ENCODE data around the gene FXYD1.

FXYD1 gene

GRCh38 chr19:35107545-35107944 is 31.1 kb upstream of the FXYD1 start:
- Histone ChIP-seq H2BK15ac (ENCODE audit: low read length) (no peak overlapping the region), H2AK5ac (ENCODE audit: low read depth, low read length) (no peak overlapping the region)

DNA sequence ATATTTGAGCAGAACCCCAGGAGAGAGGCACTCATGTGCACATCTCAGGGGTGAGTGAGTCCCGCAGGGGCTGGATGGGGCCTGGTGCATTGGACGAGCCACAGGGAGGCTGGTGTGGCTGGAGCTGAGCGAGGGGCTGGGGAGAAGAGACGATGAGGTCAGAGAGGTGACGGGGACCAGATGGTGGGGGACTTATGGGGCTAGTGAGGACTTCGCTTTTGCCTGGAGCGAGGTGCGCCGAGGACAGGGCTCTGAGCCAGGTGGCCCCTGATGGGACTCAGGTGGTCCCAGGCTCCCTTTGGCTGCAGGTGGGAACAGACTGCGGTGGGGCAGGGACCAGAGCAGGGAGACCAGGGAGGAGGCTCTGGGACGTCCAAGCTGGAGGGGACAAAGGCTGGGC is 29.9 kb upstream of the FXYD1 start:
- Histone ChIP-seq H3K9ac (ENCODE audit: low read depth, low read length, poor library complexity) (no peak overlapping the region), H3K9me3 (replicated peaks in 1 of 2; ENCODE audit: control insufficient read depth in 2 of 2, insufficient read depth in 1 of 2, low read depth in 1 of 2, low read length in 2 of 2) (no peaks in the 10 kb centered on the region), H3K18ac (ENCODE audit: low read length) (peak overlapping the region; percentile 87), H3K79me1 (ENCODE audit: low read depth, low read length) (no peaks in the 10 kb centered on the region), H3K23ac (ENCODE audit: low read depth, low read length, poor library complexity) (peak overlapping the region; percentile 75), H3K14ac (ENCODE audit: low read length) (no peak overlapping the region), H3K27ac (replicated peaks; ENCODE audit: low read length) (no peak overlapping the region), H3K36me3 (replicated peaks in 1 of 2; ENCODE audit: control insufficient read depth in 2 of 2, insufficient read depth in 2 of 2, low read length in 2 of 2) (no peaks in the 10 kb centered on the region), H2BK15ac (ENCODE audit: low read length) (peak overlapping the region; percentile 69), H2BK5ac (ENCODE audit: low read length) (no peak overlapping the region), H2BK120ac (ENCODE audit: low read depth, low read length) (peak overlapping the region; percentile 97), H3K4me3 (ENCODE audit: low read length in 2 of 2) (no peak overlapping the region), H2AK5ac (ENCODE audit: low read depth, low read length) (peak overlapping the region; percentile 92), H2BK12ac (ENCODE audit: low read length) (peak overlapping the region; percentile 99), H3K4ac (ENCODE audit: low read length) (peak overlapping the region; percentile 56), H3K4me2 (ENCODE audit: insufficient read depth, low read length, poor library complexity, severe bottlenecking) (no peak overlapping the region), H4K91ac (ENCODE audit: low read depth, low read length, poor library complexity) (no peak overlapping the region), H4K8ac (ENCODE audit: low read depth, low read length) (no peak overlapping the region), H3K4me1 (ENCODE audit: control insufficient read depth in 2 of 2, insufficient read depth in 1 of 2, low read depth in 1 of 2, low read length in 2 of 2) (peaks cover 0 to 5% of the 10 kb centered on the region in 2 donors), H3K27me3 (ENCODE audit: control insufficient read depth in 3 of 3, insufficient read depth in 3 of 3, low read depth in 1 of 3, low read length in 3 of 3) (peaks cover 0 to 6% (median 0%) of the 10 kb centered on the region in 3 experiments), H2AFZ (ENCODE audit: low read length) (no peak overlapping the region)
- no peak for DNase-seq (ENCODE audit: low spot score)
- WGBS, 2 donors (ENCODE audit: extremely low coverage in 2 of 2, insufficient read length in 2 of 2, insufficient replicate concordance in 1 of 2) = no CpG with 5 or more reads among the region's 11 CpGs

More at GRCh38 chr19:35107545-35107944, 31.1 kb upstream of the FXYD1 start:
- Histone ChIP-seq H3K79me1 (ENCODE audit: low read depth, low read length) (no peaks in the 10 kb centered on the region), H4K8ac (ENCODE audit: low read depth, low read length) (peak overlapping the region; percentile 4), H3K9me3 (replicated peaks in 1 of 2; ENCODE audit: control insufficient read depth in 2 of 2, insufficient read depth in 1 of 2, low read depth in 1 of 2, low read length in 2 of 2) (no peaks in the 10 kb centered on the region), H4K91ac (ENCODE audit: low read depth, low read length, poor library complexity) (no peak overlapping the region), H2BK5ac (ENCODE audit: low read length) (no peak overlapping the region), H2BK120ac (ENCODE audit: low read depth, low read length) (no peak overlapping the region), H3K9ac (ENCODE audit: low read depth, low read length, poor library complexity) (no peak overlapping the region), H3K27ac (replicated peaks; ENCODE audit: low read length) (no peak overlapping the region), H3K4me1 (ENCODE audit: control insufficient read depth in 2 of 2, insufficient read depth in 1 of 2, low read depth in 1 of 2, low read length in 2 of 2) (peaks cover 0 to 5% of the 10 kb centered on the region in 2 donors), H3K4me3 (ENCODE audit: low read length in 2 of 2) (no peak overlapping the region), H3K14ac (ENCODE audit: low read length) (no peak overlapping the region), H3K36me3 (replicated peaks in 1 of 2; ENCODE audit: control insufficient read depth in 2 of 2, insufficient read depth in 2 of 2, low read length in 2 of 2) (no peaks in the 10 kb centered on the region), H3K4me2 (ENCODE audit: insufficient read depth, low read length, poor library complexity, severe bottlenecking) (no peak overlapping the region), H3K18ac (ENCODE audit: low read length) (no peak overlapping the region), H2BK12ac (ENCODE audit: low read length) (no peak overlapping the region), H3K4ac (ENCODE audit: low read length) (no peak overlapping the region), H3K23ac (ENCODE audit: low read depth, low read length, poor library complexity) (no peak overlapping the region), H2AFZ (ENCODE audit: low read length) (no peak overlapping the region), H3K27me3 (ENCODE audit: control insufficient read depth in 3 of 3, insufficient read depth in 3 of 3, low read depth in 1 of 3, low read length in 3 of 3) (peaks cover 0 to 6% (median 0%) of the 10 kb centered on the region in 3 experiments)
- no peak for DNase-seq (ENCODE audit: low spot score)
- WGBS, 2 donors (ENCODE audit: extremely low coverage in 2 of 2, insufficient read length in 2 of 2, insufficient replicate concordance in 1 of 2) = no CpG with 5 or more reads among the region's 5 CpGs

GRCh38 chr19:35109395-35110112 is 29.1 kb upstream of the FXYD1 start:
- H2BK5ac ChIP-seq (ENCODE audit: low read length) = no peak overlapping the region
- no peak overlapping the region for H3K14ac ChIP-seq (ENCODE audit: low read length)
- no peak overlapping the region for H3K4me2 ChIP-seq (ENCODE audit: insufficient read depth, low read length, poor library complexity, severe bottlenecking)
- H2BK15ac ChIP-seq (ENCODE audit: low read length) = no peak overlapping the region
- H3K9me3 ChIP-seq (replicated peaks in 1 of 2; ENCODE audit: control insufficient read depth in 2 of 2, insufficient read depth in 1 of 2, low read depth in 1 of 2, low read length in 2 of 2) = no peaks in the 10 kb centered on the region
- H4K91ac ChIP-seq (ENCODE audit: low read depth, low read length, poor library complexity) = no peak overlapping the region
- no CpG with 5 or more reads among the region's 22 CpGs for WGBS, 2 donors (ENCODE audit: extremely low coverage in 2 of 2, insufficient read length in 2 of 2, insufficient replicate concordance in 1 of 2)
- DNase-seq (ENCODE audit: low spot score) = no peak
- no peaks in the 10 kb centered on the region for H3K36me3 ChIP-seq (replicated peaks in 1 of 2; ENCODE audit: control insufficient read depth in 2 of 2, insufficient read depth in 2 of 2, low read length in 2 of 2)
- no peaks in the 10 kb centered on the region for H3K79me1 ChIP-seq (ENCODE audit: low read depth, low read length)
- H3K4me1 ChIP-seq (ENCODE audit: control insufficient read depth in 2 of 2, insufficient read depth in 1 of 2, low read depth in 1 of 2, low read length in 2 of 2) = peaks cover 0 to 5% of the 10 kb centered on the region in 2 donors
- H3K9ac ChIP-seq (ENCODE audit: low read depth, low read length, poor library complexity) = no peak overlapping the region
- H2AFZ ChIP-seq (ENCODE audit: low read length) = no peak overlapping the region
- no peak overlapping the region for H2BK120ac ChIP-seq (ENCODE audit: low read depth, low read length)
- H3K23ac ChIP-seq (ENCODE audit: low read depth, low read length, poor library complexity) = no peak overlapping the region
- no peak overlapping the region for H4K8ac ChIP-seq (ENCODE audit: low read depth, low read length)
- no peak overlapping the region for H2BK12ac ChIP-seq (ENCODE audit: low read length)
- no peak overlapping the region for H3K4ac ChIP-seq (ENCODE audit: low read length)
- H3K27me3 ChIP-seq (ENCODE audit: control insufficient read depth in 3 of 3, insufficient read depth in 3 of 3, low read depth in 1 of 3, low read length in 3 of 3) = peaks cover 0 to 6% (median 0%) of the 10 kb centered on the region in 3 experiments
- H3K4me3 ChIP-seq (ENCODE audit: low read length in 2 of 2) = no peak overlapping the region
- H3K27ac ChIP-seq (replicated peaks; ENCODE audit: low read length) = no peak overlapping the region
- H3K18ac ChIP-seq (ENCODE audit: low read length) = peak overlapping the region; percentile 53
- H2AK5ac ChIP-seq (ENCODE audit: low read depth, low read length) = no peak overlapping the region

- no peak overlapping the region for H3K23ac ChIP-seq (ENCODE audit: low read depth, low read length, poor library complexity)
- H3K9ac ChIP-seq (ENCODE audit: low read depth, low read length, poor library complexity) = no peak overlapping the region
- H2AK5ac ChIP-seq (ENCODE audit: low read depth, low read length) = no peak overlapping the region
- peaks cover 0 to 6% (median 0%) of the 10 kb centered on the region in 3 experiments for H3K27me3 ChIP-seq (ENCODE audit: control insufficient read depth in 3 of 3, insufficient read depth in 3 of 3, low read depth in 1 of 3, low read length in 3 of 3)
- peaks cover 0 to 14% of the 10 kb centered on the region in 2 donors for H3K4me1 ChIP-seq (ENCODE audit: control insufficient read depth in 2 of 2, insufficient read depth in 1 of 2, low read depth in 1 of 2, low read length in 2 of 2)
- no peaks in the 10 kb centered on the region for H3K9me3 ChIP-seq (replicated peaks in 1 of 2; ENCODE audit: control insufficient read depth in 2 of 2, insufficient read depth in 1 of 2, low read depth in 1 of 2, low read length in 2 of 2)
- no CpG with 5 or more reads among the region's 9 CpGs for WGBS, 2 donors (ENCODE audit: extremely low coverage in 2 of 2, insufficient read length in 2 of 2, insufficient replicate concordance in 1 of 2)
- H2AFZ ChIP-seq (ENCODE audit: low read length) = no peak overlapping the region
- H4K8ac ChIP-seq (ENCODE audit: low read depth, low read length) = no peak overlapping the region
- H2BK120ac ChIP-seq (ENCODE audit: low read depth, low read length) = no peak overlapping the region
- H3K4me3 ChIP-seq (ENCODE audit: low read length in 2 of 2) = no peak overlapping the region
- no peaks in the 10 kb centered on the region for H3K36me3 ChIP-seq (replicated peaks in 1 of 2; ENCODE audit: control insufficient read depth in 2 of 2, insufficient read depth in 2 of 2, low read length in 2 of 2)
- no peak for DNase-seq (ENCODE audit: low spot score)
- H3K18ac ChIP-seq (ENCODE audit: low read length) = no peak overlapping the region
- no peak overlapping the region for H3K4me2 ChIP-seq (ENCODE audit: insufficient read depth, low read length, poor library complexity, severe bottlenecking)
- no peak overlapping the region for H2BK12ac ChIP-seq (ENCODE audit: low read length)
- H2BK15ac ChIP-seq (ENCODE audit: low read length) = no peak overlapping the region
- H3K14ac ChIP-seq (ENCODE audit: low read length) = no peak overlapping the region
- no peak overlapping the region for H2BK5ac ChIP-seq (ENCODE audit: low read length)
- H3K79me1 ChIP-seq (ENCODE audit: low read depth, low read length) = no peaks in the 10 kb centered on the region
- no peak overlapping the region for H3K4ac ChIP-seq (ENCODE audit: low read length)
- H4K91ac ChIP-seq (ENCODE audit: low read depth, low read length, poor library complexity) = no peak overlapping the region
- no peak overlapping the region for H3K27ac ChIP-seq (replicated peaks; ENCODE audit: low read length)
These were observed 27.6 kb upstream of the FXYD1 start for GRCh38 chr19:35110974-35111373.

Data from neuronal stem cell (in vitro differentiated cells).